GM19099 (cell line): Measurements from ENCODE around the gene KLHDC7B.

Experiments
- POLR2A ChIP-seq: IDR thresholded peaks from 3 replicates; pipeline ENCODE4 v1.6.1; 2011; ENCODE audit warnings: low read depth; ENCODE audit not compliant: insufficient read length; ENCODE audit errors: extremely low read depth

The KLHDC7B gene

DNA sequence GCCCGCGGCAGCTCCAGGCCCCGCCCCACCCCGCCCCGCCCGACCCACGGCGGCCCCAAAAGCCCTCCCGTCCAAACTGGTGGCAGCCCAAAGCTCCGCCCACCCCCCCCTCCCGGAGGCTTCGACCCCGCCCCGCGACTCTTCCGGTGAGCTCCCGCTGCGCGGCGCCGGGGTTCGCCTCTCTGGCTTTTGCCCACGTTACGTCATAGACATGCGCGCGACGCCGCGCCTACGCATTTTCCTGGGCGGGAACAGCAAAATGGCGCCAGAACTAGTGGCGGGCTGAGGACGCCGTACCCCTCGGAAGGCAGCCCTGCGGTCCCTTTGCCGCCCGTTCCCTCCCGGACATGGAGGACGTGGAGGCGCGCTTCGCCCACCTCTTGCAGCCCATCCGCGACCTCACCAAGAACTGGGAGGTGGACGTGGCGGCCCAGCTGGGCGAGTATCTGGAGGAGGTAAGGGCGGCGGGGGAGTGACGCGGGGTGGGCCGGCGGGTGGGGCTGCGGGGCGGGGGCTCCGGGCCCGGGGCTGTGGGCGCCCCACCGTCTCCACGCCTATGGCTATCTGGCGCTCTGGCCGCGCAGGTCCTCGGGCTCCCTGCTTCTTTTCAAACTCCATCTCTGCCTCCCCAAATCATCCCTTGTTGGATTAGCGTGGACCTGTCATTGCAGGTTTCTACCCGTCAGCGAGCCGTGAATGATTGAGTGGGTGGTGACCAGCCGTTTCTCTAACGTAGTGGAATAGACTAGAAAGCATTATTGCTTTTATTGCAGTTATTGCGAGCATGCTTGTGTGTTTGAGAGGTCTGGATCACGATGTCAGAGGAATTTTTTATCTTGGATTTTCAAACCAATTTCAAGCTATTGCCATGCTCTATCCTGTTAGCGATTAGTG, 37.5 kb upstream of the KLHDC7B start, which contains the start of gene NCAPH2:
NCAPH2 (plus strand) TSS at position 234 of the 894 bp plus-strand sequence; CDS start at position 348, 114 bp downstream.
- TF ChIP-seq POLR2A: peak; percentile 89

DNA sequence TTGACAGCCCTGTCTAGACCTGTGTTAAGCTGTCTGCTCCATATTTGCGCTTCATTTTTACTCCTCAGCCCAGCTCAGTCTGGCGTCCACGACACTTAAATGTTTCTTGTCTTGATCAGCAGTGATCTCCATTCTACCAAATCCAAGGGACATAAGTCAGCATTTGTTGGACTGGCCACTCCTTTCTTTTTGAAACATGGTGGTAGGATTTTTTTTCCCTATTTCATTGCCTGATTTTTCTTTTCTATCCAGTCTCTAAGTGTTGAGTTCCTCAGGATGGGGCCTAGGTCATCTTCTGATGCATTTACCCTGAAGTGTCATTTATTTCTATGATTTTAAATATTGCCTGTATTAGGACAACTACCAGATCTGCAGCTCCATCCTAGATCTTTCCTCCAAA, 36.8 kb upstream of the KLHDC7B start:
- no peak for TF ChIP-seq POLR2A

DNA sequence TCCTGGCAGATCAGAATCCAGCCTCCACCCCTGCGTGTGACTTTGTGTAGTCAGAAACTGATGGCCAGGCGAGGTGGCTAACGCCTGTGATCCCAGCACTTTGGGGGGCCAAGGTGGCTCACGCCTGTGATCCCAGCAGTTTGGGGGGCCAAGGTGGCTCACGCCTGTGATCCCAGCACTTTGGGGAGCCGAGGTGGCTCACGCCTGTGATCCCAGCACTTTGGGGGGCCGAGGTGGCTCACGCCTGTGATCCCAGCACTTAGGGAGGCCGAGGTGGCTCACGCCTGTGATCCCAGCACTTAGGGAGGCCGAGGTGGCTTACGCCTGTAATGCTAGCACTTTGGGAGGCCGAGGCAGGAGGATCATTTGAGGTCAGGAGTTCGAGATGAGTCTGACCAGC, 32.5 kb upstream of the KLHDC7B start:
- TF ChIP-seq POLR2A: no peak

DNA sequence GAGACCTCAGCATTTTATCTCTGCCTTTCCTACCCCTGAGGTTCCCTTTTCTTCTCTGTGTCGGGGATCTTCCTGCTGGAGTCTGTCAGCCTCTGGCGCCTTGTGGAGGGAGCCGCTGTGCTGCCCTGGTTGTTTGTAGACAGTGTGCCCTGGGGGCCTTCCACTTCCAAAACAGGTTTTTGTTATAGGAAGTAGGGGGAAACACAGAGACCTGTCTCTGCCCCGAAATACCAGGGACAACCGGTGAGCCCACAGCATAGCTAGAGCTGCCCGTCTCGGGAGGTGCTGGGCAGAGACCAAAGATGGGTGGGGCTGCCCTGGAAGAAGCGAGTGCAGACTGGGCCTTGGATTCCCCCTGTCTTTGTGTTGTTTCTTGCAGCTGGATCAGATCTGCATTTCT, 29.6 kb upstream of the KLHDC7B start:
- no peak for TF ChIP-seq POLR2A

DNA sequence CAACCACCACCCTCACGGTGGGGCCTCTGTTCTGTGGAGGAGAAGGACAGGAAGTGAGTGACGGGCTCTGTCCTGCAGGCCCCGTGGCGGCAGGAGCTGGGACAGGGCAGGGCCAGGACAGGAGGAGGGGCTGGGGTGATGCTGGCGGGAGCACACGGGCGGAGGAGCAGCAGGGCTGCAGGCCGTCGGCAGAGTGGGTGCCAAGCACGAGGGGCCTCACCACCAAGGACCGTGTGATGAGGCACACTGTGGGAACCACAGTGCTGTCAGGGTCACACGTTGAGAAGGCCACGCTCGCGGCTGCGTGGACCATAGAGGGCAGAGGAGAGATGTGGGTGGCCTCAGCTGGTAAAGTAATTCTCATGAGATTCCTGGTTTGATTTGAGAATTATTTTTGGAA, 28.8 kb upstream of the KLHDC7B start:
- no peak for TF ChIP-seq POLR2A

DNA sequence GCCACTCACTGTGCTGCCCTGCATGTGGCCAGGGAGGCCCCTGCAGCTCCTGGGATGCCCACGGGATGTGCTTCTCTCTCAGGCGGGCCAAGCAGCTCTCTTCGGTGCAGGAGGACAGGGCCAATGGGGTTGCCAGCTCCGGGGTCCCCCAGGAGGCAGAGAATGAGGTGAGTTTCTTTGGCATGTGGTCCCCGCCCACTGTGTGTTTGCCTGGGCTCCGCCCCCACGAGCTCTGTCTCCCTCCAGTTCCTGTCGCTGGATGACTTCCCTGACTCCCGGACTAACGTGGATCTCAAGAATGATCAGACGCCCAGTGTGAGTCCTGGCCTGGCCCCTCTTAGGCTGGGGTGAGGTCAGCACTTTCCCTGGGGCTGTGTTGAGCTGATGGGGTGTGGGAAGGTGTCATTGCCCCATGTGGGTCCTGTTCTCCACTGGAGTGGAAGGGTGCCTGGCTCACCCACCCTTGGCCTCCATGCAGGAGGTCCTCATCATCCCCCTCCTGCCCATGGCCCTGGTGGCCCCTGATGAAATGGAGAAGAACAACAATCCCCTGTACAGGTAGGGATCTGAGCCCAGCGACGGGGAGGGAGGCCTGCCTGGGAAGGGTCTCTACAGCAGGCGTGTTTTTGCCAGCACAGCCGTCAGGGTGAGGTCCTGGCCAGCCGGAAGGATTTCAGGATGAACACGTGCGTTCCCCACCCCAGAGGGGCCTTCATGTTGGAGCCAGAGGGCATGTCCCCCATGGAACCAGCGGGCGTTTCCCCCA, 28.0 kb upstream of the KLHDC7B start:
- no peak for TF ChIP-seq POLR2A

DNA sequence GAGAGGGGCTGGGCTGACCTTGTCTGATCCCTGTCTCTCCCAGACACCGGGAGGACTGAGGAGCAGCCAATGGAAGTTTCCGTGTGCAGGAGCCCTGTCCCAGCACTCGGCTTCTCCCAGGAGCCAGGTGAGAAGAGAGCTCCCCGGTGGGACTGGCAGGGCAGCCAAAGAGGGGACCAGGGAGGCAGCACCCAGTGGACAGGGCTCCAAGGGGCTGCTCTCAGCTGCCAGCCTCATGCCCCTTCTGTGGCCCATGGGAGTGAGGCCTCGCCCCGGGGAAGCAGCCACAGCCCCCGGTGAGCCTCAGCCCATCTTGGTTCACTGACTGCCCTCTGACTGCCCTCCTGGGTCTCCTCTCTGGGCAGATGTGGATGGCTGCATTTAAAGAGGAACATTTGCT, 27.1 kb upstream of the KLHDC7B start:
- no peak for TF ChIP-seq POLR2A

DNA sequence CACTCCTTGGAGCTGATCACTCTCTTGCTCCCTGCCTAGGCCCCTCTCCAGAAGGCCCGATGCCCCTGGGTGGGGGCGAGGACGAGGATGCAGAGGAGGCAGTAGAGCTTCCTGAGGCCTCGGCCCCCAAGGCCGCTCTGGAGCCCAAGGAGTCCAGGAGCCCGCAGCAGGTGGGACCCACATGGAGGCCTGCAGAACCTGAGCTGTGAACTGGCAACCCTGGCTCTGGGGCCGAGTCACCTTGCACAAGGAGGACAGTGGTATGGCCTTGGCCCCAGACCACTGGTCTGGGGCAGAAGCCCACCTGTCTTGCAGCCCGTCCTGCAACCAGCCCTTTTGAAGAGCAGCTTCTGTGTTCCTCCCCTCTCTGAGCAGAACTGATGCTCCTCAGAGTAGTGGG, 26.5 kb upstream of the KLHDC7B start:
- no peak for TF ChIP-seq POLR2A

DNA sequence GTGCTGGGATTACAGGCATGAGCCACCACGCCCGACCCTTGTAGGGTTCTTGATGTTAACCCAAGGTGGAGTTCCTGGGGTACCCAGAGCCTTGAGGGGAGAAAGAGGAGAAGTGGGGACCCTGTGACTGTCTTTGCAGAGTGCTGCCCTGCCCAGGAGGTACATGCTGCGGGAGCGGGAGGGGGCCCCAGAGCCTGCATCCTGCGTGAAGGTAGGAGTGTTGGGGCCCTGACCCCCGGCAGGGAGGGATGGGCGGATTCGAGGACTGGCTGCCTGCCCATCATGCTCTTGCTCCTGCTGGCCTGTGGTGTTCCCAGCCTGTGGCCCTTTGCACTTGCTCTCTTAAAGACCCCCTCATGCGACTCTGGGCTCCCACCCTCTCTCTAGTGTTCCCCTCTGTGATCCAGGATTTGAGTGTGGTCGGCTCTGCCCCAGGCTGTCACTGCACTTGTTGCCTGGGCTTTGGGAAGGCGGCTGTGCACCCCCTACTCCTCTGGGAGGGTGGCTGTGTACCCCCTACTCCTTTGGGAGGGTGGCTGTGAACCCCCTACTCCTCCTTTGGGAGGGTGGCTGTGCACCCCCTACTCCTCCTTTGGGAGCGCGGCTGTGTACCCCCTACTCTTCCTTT, 24.8 kb upstream of the KLHDC7B start:
- no peak for TF ChIP-seq POLR2A

DNA sequence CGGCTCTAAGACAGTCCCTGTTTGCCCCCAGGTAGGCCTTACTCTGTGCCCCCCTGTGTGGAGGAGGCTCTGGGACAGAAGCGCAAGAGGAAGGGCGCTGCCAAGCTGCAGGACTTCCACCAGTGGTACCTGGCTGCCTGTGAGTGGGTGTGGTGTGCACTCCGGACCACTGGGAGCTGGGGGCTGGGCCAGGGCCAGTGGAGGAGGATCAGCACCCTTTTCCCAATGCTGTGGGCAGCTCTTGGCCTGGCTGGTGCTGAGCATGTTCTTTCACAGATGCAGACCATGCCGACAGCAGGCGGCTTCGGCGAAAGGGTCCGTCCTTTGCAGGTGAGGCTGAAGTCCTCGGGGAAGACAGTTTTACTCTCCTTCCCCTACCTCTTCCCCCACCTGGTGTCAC, 24.0 kb upstream of the KLHDC7B start:
- TF ChIP-seq POLR2A: no peak

DNA sequence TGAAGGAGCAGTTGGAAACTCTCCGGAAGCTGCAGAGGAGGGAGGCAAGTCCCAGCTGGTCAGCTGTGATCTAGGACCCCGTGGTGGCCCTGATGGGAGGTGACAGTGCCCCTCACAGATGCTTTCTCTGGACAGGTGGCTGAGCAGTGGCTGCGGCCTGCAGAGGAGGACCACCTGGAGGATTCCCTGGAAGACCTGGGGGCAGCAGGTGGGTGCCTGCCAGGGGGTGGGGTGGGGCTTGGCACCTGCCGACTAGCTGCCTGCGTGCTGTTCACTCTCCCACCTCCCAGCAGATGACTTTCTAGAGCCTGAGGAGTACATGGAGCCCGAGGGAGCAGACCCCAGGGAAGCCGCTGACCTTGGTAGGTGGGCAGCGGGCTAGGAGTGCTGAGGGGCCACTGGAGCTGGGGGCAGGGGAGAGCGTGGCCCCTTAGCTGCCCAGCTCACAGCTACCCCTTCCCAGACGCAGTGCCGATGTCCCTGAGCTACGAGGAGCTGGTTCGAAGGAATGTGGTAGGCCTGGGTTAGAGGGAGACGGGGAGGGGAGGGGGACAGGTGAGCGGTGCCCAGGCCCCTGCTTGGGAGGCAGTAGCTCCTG, 23.4 kb upstream of the KLHDC7B start:
- no peak for TF ChIP-seq POLR2A

DNA sequence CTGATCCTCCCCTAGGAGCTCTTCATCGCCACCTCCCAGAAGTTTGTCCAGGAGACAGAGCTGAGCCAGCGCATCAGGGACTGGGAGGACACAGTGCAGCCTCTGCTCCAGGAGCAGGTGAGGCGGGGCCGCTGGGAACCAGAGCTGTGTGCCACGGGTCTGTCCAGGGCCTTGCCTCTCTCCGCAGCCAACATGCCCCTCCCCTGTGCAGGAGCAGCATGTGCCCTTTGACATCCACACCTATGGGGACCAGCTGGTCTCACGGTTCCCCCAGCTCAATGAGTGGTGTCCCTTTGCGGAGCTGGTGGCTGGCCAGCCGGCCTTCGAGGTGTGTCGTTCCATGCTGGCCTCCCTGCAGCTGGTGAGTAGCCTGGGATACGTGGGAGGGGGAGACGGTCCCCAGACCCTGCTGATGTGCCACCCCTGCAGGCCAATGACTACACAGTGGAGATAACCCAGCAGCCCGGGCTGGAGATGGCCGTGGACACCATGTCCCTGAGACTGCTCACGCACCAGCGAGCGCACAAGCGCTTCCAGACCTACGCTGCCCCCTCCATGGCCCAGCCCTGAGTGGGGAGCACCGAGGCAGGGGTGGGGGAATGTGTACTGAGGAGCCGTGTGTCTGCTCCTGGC, 22.8 kb upstream of the KLHDC7B start:
- TF ChIP-seq POLR2A: no peak

DNA sequence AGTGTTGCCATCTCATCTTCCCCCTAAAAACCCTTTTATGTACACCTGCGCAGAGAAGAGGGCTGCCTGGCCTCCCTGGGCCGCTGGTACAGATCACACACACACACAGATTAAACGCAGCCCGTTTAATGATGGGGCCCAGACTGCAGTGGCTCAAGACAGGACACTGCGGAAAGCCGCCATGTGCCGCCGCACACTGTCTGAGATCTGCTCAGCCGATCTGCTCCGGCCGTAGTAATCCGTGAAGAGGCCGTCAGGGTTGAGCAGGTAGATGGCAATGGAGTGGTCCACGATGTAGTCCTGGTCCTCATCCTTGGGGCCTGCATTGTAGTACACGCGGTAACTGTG, 22.3 kb upstream of the KLHDC7B start:
- TF ChIP-seq POLR2A: no peak

DNA sequence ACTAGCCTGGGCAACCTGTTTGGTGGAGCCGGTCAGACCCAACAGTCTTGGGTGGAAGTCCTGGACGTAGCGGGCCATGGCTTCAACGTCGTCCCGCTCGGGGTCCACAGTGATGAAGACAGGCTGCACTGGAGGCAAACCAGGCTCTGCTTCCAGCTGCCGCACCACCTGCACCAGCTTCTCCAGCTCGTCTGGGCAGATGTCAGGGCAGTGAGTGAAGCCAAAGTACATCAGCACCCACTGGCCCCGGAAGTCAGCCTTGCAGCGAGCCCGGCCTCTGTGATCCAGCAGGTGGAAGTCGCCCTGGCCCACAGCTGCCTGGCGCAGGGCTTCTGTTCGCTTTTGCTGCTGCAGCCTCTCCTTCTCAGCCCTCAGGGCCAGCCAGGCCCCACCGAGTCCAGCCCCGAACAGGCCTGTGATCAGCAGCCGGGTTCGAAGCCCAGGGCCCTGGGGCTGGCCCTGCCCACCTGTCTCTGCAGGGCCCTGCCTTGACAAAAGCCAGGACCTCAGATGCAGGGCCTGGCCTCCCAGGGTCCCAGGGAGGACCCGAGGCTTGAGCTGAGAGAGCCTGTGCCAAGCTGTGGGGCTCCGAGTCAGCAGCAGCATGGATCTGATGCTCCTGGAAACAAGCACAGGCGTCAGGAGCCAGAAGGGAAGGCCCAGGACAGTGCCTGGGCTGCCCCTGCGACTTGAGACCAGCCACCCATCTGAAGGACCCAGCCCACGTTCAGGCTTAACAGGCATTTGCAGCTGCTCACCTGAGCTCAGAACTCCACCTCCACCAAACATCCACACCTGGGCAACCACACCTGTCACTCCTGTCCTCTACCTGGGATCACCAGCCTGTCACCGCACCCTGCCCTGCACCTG, 21.7 kb upstream of the KLHDC7B start:
- no peak for TF ChIP-seq POLR2A
